WTC11 (cell line): ENCODE measurements around the gene DSTYK.

ENCODE experiments used
- CREB1 ChIP-seq: sonication (generic); formaldehyde crosslinking; IDR thresholded peaks from 2 replicates; pipeline ENCODE4 v1.8.0; 2023; ENCODE audit warnings: mild to moderate bottlenecking, missing genetic modification reagents
- JUN ChIP-seq: sonication (generic); formaldehyde crosslinking; IDR thresholded peaks from 2 replicates; pipeline ENCODE4 v1.8.0; 2023; ENCODE audit warnings: mild to moderate bottlenecking, missing genetic modification reagents
- NR2C2 ChIP-seq: sonication (generic); formaldehyde crosslinking; IDR thresholded peaks from 2 replicates; pipeline ENCODE4 v1.8.0; 2022; ENCODE audit warnings: mild to moderate bottlenecking, missing genetic modification reagents
- SP1 ChIP-seq: sonication (generic); formaldehyde crosslinking; conservative IDR thresholded peaks from 2 replicates; pipeline ENCODE4 v1.8.1; 2022; ENCODE audit warnings: missing genetic modification reagents
- ZNF263 ChIP-seq: sonication (generic); formaldehyde crosslinking; IDR thresholded peaks from 2 replicates; pipeline ENCODE4 v1.8.1; 2022; ENCODE audit warnings: low read depth, mild to moderate bottlenecking, moderate library complexity, missing genetic modification reagents
- TF ChIP-seq, protein P1 (sequence below): sonication (generic); formaldehyde crosslinking; IDR thresholded peaks from 2 replicates; pipeline ENCODE4 v1.8.0; 2022; ENCODE audit warnings: mild to moderate bottlenecking, missing genetic modification reagents
- TF ChIP-seq, protein P2 (sequence below): sonication (generic); formaldehyde crosslinking; IDR thresholded peaks from 2 replicates; pipeline ENCODE4 v1.8.1; 2022; ENCODE audit warnings: low read depth, missing genetic modification reagents, borderline replicate concordance
- TF ChIP-seq, protein P3 (sequence below): sonication (generic); formaldehyde crosslinking; IDR thresholded peaks from 2 replicates; pipeline ENCODE4 v1.8.0; 2022; ENCODE audit warnings: mild to moderate bottlenecking, missing genetic modification reagents
- TF ChIP-seq, protein P4 (sequence below): fragments of 200-600 bp; IDR thresholded peaks from 2 replicates; pipeline ENCODE4 v1.8.0; 2022; ENCODE audit warnings: antibody characterized with exemption

DNA sequence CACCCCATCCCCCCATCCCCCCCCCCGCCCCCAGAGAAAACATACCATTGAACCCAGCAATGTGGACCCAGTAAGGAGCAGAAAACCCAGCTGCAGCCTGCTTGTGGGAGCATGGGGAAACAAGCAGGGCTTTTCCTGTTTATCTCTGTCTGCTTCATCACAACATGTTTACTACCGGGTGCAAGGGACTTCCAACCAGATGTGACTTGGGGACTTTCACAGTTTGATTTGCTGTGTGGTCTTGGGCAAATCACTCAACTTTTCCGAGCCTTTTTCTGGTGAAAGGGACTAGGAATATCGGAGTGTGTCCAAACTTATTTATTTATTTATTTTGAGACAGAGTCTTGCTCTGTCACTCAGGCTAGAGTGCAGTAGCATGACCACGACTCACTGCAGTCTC is 19.5 kb upstream of the DSTYK start:
- no peak for TF ChIP-seq JUN (CRISPR knock-in tag)
- TF ChIP-seq, protein P1, sequence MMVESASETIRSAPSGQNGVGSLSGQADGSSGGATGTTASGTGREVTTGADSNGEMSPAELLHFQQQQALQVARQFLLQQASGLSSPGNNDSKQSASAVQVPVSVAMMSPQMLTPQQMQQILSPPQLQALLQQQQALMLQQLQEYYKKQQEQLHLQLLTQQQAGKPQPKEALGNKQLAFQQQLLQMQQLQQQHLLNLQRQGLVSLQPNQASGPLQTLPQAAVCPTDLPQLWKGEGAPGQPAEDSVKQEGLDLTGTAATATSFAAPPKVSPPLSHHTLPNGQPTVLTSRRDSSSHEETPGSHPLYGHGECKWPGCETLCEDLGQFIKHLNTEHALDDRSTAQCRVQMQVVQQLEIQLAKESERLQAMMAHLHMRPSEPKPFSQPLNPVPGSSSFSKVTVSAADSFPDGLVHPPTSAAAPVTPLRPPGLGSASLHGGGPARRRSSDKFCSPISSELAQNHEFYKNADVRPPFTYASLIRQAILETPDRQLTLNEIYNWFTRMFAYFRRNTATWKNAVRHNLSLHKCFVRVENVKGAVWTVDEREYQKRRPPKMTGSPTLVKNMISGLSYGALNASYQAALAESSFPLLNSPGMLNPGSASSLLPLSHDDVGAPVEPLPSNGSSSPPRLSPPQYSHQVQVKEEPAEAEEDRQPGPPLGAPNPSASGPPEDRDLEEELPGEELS = no peak
- TF ChIP-seq, protein P2, sequence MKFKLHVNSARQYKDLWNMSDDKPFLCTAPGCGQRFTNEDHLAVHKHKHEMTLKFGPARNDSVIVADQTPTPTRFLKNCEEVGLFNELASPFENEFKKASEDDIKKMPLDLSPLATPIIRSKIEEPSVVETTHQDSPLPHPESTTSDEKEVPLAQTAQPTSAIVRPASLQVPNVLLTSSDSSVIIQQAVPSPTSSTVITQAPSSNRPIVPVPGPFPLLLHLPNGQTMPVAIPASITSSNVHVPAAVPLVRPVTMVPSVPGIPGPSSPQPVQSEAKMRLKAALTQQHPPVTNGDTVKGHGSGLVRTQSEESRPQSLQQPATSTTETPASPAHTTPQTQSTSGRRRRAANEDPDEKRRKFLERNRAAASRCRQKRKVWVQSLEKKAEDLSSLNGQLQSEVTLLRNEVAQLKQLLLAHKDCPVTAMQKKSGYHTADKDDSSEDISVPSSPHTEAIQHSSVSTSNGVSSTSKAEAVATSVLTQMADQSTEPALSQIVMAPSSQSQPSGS (CRISPR knock-in tag) = no peak
- TF ChIP-seq NR2C2 (CRISPR knock-in tag) = no peak
- TF ChIP-seq, protein P3, sequence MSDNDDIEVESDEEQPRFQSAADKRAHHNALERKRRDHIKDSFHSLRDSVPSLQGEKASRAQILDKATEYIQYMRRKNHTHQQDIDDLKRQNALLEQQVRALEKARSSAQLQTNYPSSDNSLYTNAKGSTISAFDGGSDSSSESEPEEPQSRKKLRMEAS (CRISPR knock-in tag) = no peak
- TF ChIP-seq, protein P4, sequence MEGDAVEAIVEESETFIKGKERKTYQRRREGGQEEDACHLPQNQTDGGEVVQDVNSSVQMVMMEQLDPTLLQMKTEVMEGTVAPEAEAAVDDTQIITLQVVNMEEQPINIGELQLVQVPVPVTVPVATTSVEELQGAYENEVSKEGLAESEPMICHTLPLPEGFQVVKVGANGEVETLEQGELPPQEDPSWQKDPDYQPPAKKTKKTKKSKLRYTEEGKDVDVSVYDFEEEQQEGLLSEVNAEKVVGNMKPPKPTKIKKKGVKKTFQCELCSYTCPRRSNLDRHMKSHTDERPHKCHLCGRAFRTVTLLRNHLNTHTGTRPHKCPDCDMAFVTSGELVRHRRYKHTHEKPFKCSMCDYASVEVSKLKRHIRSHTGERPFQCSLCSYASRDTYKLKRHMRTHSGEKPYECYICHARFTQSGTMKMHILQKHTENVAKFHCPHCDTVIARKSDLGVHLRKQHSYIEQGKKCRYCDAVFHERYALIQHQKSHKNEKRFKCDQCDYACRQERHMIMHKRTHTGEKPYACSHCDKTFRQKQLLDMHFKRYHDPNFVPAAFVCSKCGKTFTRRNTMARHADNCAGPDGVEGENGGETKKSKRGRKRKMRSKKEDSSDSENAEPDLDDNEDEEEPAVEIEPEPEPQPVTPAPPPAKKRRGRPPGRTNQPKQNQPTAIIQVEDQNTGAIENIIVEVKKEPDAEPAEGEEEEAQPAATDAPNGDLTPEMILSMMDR = no peak
- TF ChIP-seq CREB1 (CRISPR knock-in tag) = no peak
- TF ChIP-seq SP1 (CRISPR knock-in tag) = no peak
- TF ChIP-seq ZNF263 (CRISPR knock-in tag) = no peak
